NK-92 (cell line): ENCODE data around the gene CRIP3.

ENCODE experiments used
- DNase-seq: peaks from one replicate; lab custom pipeline; 2025; ENCODE audit not compliant: unreplicated experiment; lab: John Stamatoyannopoulos, UW

CRIP3 gene

GRCh38 chr6:43258180-43258579 is 50.4 kb downstream of the CRIP3 start:
- DNase-seq: no peak

DNA sequence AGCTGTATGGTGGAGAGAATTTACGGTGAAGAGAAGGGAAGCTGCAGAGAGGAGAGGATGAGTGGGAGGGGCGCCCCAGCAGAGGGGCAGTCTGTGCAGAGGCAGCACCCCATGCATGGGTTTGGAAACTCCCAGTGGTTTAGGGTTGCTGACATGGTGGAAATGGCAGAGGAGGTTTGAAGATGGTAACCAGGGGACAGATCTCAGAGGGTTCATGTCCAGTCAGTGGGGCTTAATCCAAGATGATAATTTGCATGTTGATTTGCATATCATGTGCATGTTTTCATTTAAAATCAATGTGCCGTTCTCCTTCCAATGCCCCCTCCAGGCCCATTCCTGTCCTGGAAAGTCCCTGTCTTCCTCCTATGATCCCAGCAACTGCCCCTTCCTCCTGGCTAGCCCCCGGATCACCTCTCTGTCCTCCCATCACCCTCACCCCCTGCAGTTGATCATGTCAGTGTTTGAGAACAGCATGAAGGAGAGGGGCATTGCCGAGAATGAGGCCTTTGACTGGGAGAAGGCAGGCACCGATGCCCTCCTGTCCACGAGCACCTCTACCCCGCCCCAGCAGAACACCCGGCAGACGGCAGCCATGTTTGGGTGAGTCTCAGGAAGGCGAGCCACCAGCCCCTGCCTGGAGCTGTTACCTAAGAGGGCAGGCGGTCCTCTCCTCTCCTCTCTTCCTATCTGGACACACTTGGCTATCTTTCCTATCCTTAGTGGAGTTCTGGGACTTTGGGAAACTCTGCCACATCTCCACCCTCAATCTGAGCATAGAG is 51.1 kb downstream of the CRIP3 start:
- no peak for DNase-seq

- no peak for DNase-seq
Observed at GRCh38 chr6:43256670-43257366, 51.8 kb downstream of the CRIP3 start.
